SK-N-SH (cell line): Measurements from ENCODE around the gene PLOD3.

ENCODE experiments used
- CHD2 ChIP-seq: fragments of 150-350 bp; IDR thresholded peaks from 2 replicates; pipeline ENCODE4 v1.6.1; 2018; ENCODE audit warnings: low read length; ENCODE audit not compliant: partially characterized antibody
- CTCF ChIP-seq: fragments of 200-600 bp; sonication (generic); IDR thresholded peaks from 2 replicates; pipeline ENCODE4 v1.6.1; 2017; ENCODE audit warnings: antibody characterized with exemption, mild to moderate bottlenecking, moderate library complexity
- ELF1 ChIP-seq: IDR thresholded peaks from 2 replicates; pipeline ENCODE4 v1.4.0; 2012
- JUND ChIP-seq: IDR thresholded peaks from 2 replicates; pipeline ENCODE4 v1.4.0; 2012
- MAX ChIP-seq: IDR thresholded peaks from 2 replicates; pipeline ENCODE4 v1.4.0; 2012; ENCODE audit warnings: low read depth
- MXI1 ChIP-seq: IDR thresholded peaks from 2 replicates; pipeline ENCODE4 v1.6.1; 2012; ENCODE audit warnings: mild to moderate bottlenecking, low read depth, low read length, improper control_type of control experiment
- NFIC ChIP-seq: IDR thresholded peaks from 2 replicates; pipeline ENCODE4 v1.4.0; 2012; ENCODE audit warnings: borderline replicate concordance
- POLR2AphosphoS5 ChIP-seq: IDR thresholded peaks from 2 replicates; pipeline ENCODE4 v1.6.1; 2012; ENCODE audit warnings: low read depth, low read length
- RAD21 ChIP-seq: IDR thresholded peaks from 2 replicates; pipeline ENCODE4 v1.6.1; 2012; ENCODE audit warnings: mild to moderate bottlenecking, low read length
- SMC3 ChIP-seq: IDR thresholded peaks from 2 replicates; pipeline ENCODE4 v1.6.1; 2012; ENCODE audit warnings: low read depth, low read length, improper control_type of control experiment

GRCh38 chr7:101218236-101219125, 1.1 kb upstream of the PLOD3 start:
- TF ChIP-seq MXI1 (peak; percentile 55; the same call in 1 of the 2 replicates), CHD2 (no peak), ELF1 (no peak), RAD21 (no peak), NFIC (no peak), SMC3 (no peak), CTCF (no peak), POLR2AphosphoS5 (no peak), JUND (no peak), MAX (no peak)
